Gastrocnemius medialis (tissue), 4 donors: Measurements from ENCODE around the gene ATP1A3. TPM values are rescaled to one million over a fixed set of nuclear protein-coding genes. Genes with fewer than 3 reads are reported as not detected.

Source experiments
- ATAC-seq, 2 donors: fragments of 150-250 bp; one replicate each; pipeline ENCODE4 v1.9.1; 2016
- DNase-seq, 2 donors: peaks; one replicate each; pipeline ENCODE4 v3.0.0-alpha.2; 2019
- H3K27ac ChIP-seq, 4 donors: fragments of 200-600 bp; sonication (generic); 1 replicate in 1 of 4; 2 replicates in 3 of 4; pipeline ENCODE4 v1.5.1; 2016 to 2018; ENCODE audit warnings: mild to moderate bottlenecking in 2 of 4, moderate library complexity in 1 of 4
- H3K27me3 ChIP-seq, 3 donors: fragments of 200-600 bp; sonication (generic) in 2 of 3; 1 replicate in 1 of 3; 2 replicates in 2 of 3; pipeline versions ENCODE4 v1.5.1 to v1.6.0; 2016 to 2019; ENCODE audit warnings: mild to moderate bottlenecking in 1 of 3, moderate library complexity in 1 of 3
- H3K36me3 ChIP-seq, 2 donors: fragments of 200-600 bp; sonication (generic) in 1 of 2; one replicate each; pipeline ENCODE4 v1.5.1; 2017 to 2018
- H3K4me1 ChIP-seq, 2 donors: fragments of 200-600 bp; sonication (generic) in 1 of 2; one replicate each; pipeline ENCODE4 v1.5.1; 2016 to 2017; ENCODE audit warnings: mild to moderate bottlenecking in 2 of 2
- H3K4me3 ChIP-seq, 4 donors: fragments of 200-600 bp; sonication (generic) in 3 of 4; 1 replicate in 1 of 4; 2 replicates in 3 of 4; pipeline ENCODE4 v1.5.1; 2016 to 2019; ENCODE audit warnings: mild to moderate bottlenecking in 2 of 4
- H3K9me3 ChIP-seq, 3 donors: fragments of 200-600 bp; sonication (generic) in 2 of 3; 1 replicate in 1 of 3; 2 replicates in 2 of 3; pipeline ENCODE4 v1.5.1; 2016 to 2019
- POLR2A ChIP-seq, 2 donors: fragments of 450-650 bp; IDR thresholded peaks; one replicate each; pipeline ENCODE4 v1.6.1; 2017; ENCODE audit warnings: antibody characterized with exemption in 2 of 2, mild to moderate bottlenecking in 2 of 2, moderate library complexity in 2 of 2
- in situ Hi-C, 4 donors: fragments of 200-750 bp; cut with MboI; loops; one replicate each; pipeline versions ENCODE4 v1.15.0 to v1.8.0; 2017; ENCODE audit warnings: low sequenced_read_pairs in 4 of 4
- intact Hi-C: fragments of 100-400 bp; cut with DNase I; formaldehyde crosslinking; loops from one replicate; pipeline ENCODE4 v1.15.1; 2023; ENCODE audit warnings: low total_unique reads
- total RNA-seq, 4 donors: library from RNA; depleted of rRNA; stranded (reverse); fragments of >200 nt; gene quantifications; one replicate each; pipeline versions ENCODE4 v1.1.0 to v1.2.3, GENCODE V29; 2016
- TF ChIP-seq, protein P1 (sequence below), 5 experiments: fragments of 450-650 bp in 3 of 5; fragments of 200-600 bp in 2 of 5; sonication (generic) in 2 of 5; IDR thresholded peaks in 4 of 5; conservative IDR thresholded peaks in 1 of 5; 1 replicate in 4 of 5; 2 replicates in 1 of 5; pipeline ENCODE4 v1.5.1; 2016 to 2019; ENCODE audit warnings: antibody characterized with exemption in 5 of 5, mild to moderate bottlenecking in 3 of 5, moderate library complexity in 3 of 5

Gene ATP1A3
- total RNA-seq, 4 donors from 2014 or later = not detected

GRCh38 chr19:41968751-41969595 lies 25.1 kb downstream of the ATP1A3 start:
- no peak for ATAC-seq
- Histone ChIP-seq H3K27ac (no peak overlapping the region), H3K9me3 (no peaks in the 10 kb centered on the region), H3K27me3 (peaks cover 0 to 8% (median 0%) of the 10 kb centered on the region in 3 donors), H3K4me1 (no peaks in the 10 kb centered on the region), H3K36me3 (no peaks in the 10 kb centered on the region), H3K4me3 (no peak overlapping the region)
- intact Hi-C loops (no loop called here), in situ Hi-C loops (no loop called here)
- TF ChIP-seq, protein P1, sequence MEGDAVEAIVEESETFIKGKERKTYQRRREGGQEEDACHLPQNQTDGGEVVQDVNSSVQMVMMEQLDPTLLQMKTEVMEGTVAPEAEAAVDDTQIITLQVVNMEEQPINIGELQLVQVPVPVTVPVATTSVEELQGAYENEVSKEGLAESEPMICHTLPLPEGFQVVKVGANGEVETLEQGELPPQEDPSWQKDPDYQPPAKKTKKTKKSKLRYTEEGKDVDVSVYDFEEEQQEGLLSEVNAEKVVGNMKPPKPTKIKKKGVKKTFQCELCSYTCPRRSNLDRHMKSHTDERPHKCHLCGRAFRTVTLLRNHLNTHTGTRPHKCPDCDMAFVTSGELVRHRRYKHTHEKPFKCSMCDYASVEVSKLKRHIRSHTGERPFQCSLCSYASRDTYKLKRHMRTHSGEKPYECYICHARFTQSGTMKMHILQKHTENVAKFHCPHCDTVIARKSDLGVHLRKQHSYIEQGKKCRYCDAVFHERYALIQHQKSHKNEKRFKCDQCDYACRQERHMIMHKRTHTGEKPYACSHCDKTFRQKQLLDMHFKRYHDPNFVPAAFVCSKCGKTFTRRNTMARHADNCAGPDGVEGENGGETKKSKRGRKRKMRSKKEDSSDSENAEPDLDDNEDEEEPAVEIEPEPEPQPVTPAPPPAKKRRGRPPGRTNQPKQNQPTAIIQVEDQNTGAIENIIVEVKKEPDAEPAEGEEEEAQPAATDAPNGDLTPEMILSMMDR (IDR thresholded peaks at IDR 0.05 in 4 of 5, conservative IDR thresholded peaks at IDR 0.05 in 1 of 5) = no peak
- no peak for TF ChIP-seq POLR2A (IDR thresholded peaks at IDR 0.05)
- no peak for DNase-seq

GRCh38 chr19:41967054-41967783 lies 26.8 kb downstream of the ATP1A3 start:
- no peak overlapping the region for H3K27ac ChIP-seq
- no peaks in the 10 kb centered on the region for H3K9me3 ChIP-seq
- in situ Hi-C loops = no loop called here
- no peaks in the 10 kb centered on the region for H3K36me3 ChIP-seq
- TF ChIP-seq POLR2A (IDR thresholded peaks at IDR 0.05) = no peak
- TF ChIP-seq, protein P1 (IDR thresholded peaks at IDR 0.05 in 4 of 5, conservative IDR thresholded peaks at IDR 0.05 in 1 of 5) = no peak
- no peak for DNase-seq
- H3K27me3 ChIP-seq = peaks cover 0 to 8% (median 0%) of the 10 kb centered on the region in 3 donors
- no peak for ATAC-seq
- intact Hi-C loops = no loop called here
- no peak overlapping the region for H3K4me3 ChIP-seq
- no peaks in the 10 kb centered on the region for H3K4me1 ChIP-seq

DNA sequence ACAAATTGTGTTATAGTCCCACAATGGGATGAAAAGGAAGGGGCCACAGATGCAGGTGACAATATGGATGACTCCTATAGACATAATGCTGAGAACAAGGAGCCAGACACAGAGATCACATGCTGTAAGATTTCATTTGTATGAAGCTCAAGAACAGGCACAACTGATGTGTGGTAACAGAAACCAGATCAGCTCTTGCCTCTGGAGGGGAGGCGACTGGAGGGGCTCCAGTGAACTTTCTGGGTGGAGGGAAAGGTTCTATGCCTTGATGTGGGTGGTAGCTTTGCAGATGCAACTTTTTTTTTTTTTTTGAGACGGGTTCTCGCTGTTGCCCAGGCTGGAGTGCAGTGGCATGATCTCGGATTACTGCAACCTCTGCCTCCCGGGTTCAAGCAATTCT lies 28.9 kb downstream of the ATP1A3 start:
- no peak for DNase-seq
- no peaks in the 10 kb centered on the region for H3K36me3 ChIP-seq
- no peaks in the 10 kb centered on the region for H3K9me3 ChIP-seq
- in situ Hi-C loops (no loop called here), intact Hi-C loops (no loop called here)
- H3K27me3 ChIP-seq = peaks cover 0 to 8% (median 0%) of the 10 kb centered on the region in 3 donors
- no peak for ATAC-seq
- TF ChIP-seq, protein P1 (IDR thresholded peaks at IDR 0.05 in 4 of 5, conservative IDR thresholded peaks at IDR 0.05 in 1 of 5) = no peak
- no peak for TF ChIP-seq POLR2A (IDR thresholded peaks at IDR 0.05)
- no peak overlapping the region for H3K4me3 ChIP-seq
- no peaks in the 10 kb centered on the region for H3K4me1 ChIP-seq
- H3K27ac ChIP-seq = no peak overlapping the region

DNA sequence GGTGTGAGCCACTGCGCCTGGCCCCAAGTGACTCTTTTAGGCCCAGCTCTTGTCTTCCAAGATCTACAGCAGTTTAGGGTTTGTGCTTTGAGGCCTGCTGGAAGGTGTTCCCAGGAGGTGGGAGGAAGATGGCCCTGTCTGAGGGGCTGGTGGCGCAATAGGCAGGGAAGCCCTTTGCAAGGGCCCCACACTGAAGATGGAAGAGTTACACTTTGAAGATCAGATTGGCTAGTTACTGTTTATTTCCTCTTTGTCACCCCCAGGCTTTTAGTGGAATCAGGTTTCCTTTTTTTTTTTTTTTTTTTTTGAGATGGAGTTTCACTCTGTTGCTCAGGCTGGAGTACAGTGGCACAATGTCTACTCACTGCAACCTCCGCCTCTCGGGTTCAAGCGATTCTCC lies 33.1 kb downstream of the ATP1A3 start:
- in situ Hi-C loops = no loop called here
- ATAC-seq (no peak), DNase-seq (no peak)
- no peaks in the 10 kb centered on the region for H3K9me3 ChIP-seq
- H3K27ac ChIP-seq = no peak overlapping the region
- intact Hi-C loops = no loop called here
- H3K4me1 ChIP-seq = peaks cover 11 to 15% of the 10 kb centered on the region in 2 donors
- no peak for TF ChIP-seq POLR2A (IDR thresholded peaks at IDR 0.05)
- TF ChIP-seq, protein P1 (IDR thresholded peaks at IDR 0.05 in 4 of 5, conservative IDR thresholded peaks at IDR 0.05 in 1 of 5) = no peak
- no peak overlapping the region for H3K4me3 ChIP-seq
- peaks cover 0 to 7% of the 10 kb centered on the region in 2 donors for H3K36me3 ChIP-seq
- peaks cover 0 to under 1% (median 0%) of the 10 kb centered on the region in 3 donors for H3K27me3 ChIP-seq
